Measurements from ENCODE around the gene DLGAP4.

Gene DLGAP4

GRCh38 chr20:36359668-36360406 is 53.7 kb downstream of the DLGAP4 start:
- H2AFZ ChIP-seq (ENCODE audit: low read depth, low read length): no peak overlapping the region
- no peak overlapping the region for H3K4ac ChIP-seq (ENCODE audit: low read depth in 1 of 2, low read length in 2 of 2)
- H3K9ac ChIP-seq (ENCODE audit: low read length): no peak overlapping the region
- no peak overlapping the region for H3K4me2 ChIP-seq (ENCODE audit: low read length, poor library complexity, severe bottlenecking)
- DNase-seq: no peak
- H3K4me1 ChIP-seq (ENCODE audit: control insufficient read depth, insufficient read depth, low read depth, low read length): no peaks in the 10 kb centered on the region
- WGBS: 85% methylated on average over 8 of the region's 11 CpGs
- no peak overlapping the region for H2AK5ac ChIP-seq (ENCODE audit: low read length, severe bottlenecking)
- H2BK5ac ChIP-seq (ENCODE audit: low read depth, low read length, poor library complexity, severe bottlenecking): no peak overlapping the region
- no peak overlapping the region for H2BK120ac ChIP-seq (ENCODE audit: low read depth, low read length)
- H2BK15ac ChIP-seq (ENCODE audit: low read depth, poor library complexity, severe bottlenecking): no peak overlapping the region
- no peak overlapping the region for H2BK12ac ChIP-seq (ENCODE audit: low read length in 2 of 2)
- H3K79me1 ChIP-seq (replicated peaks; ENCODE audit: low read length, poor library complexity, severe bottlenecking): no peaks in the 10 kb centered on the region
- no peak overlapping the region for H3K27ac ChIP-seq (ENCODE audit: low read length, poor library complexity, severe bottlenecking)
- no peak overlapping the region for H3K18ac ChIP-seq (ENCODE audit: low read depth in 1 of 2, low read length in 2 of 2)
- peaks cover 40 to 74% of the 10 kb centered on the region in 2 experiments for H3K27me3 ChIP-seq (ENCODE audit: control insufficient read depth in 1 of 2, insufficient read depth in 1 of 2, low read length in 2 of 2)
- no peak overlapping the region for H3K4me3 ChIP-seq (ENCODE audit: insufficient read depth in 1 of 2, low read depth in 1 of 2, low read length in 2 of 2)
- no peak overlapping the region for H3K14ac ChIP-seq (ENCODE audit: low read length in 2 of 2)
- no peak overlapping the region for H3K23ac ChIP-seq (ENCODE audit: low read length in 2 of 2)
- H3K36me3 ChIP-seq (ENCODE audit: control insufficient read depth in 1 of 2, insufficient read depth in 2 of 2, low read depth in 1 of 2, low read length in 2 of 2): no peaks in the 10 kb centered on the region
- H4K91ac ChIP-seq (ENCODE audit: low read length): no peak overlapping the region
- H3K9me3 ChIP-seq (ENCODE audit: control insufficient read depth, low read length): no peaks in the 10 kb centered on the region
- no peak overlapping the region for H4K8ac ChIP-seq (ENCODE audit: low read length)

- H3K23ac ChIP-seq (ENCODE audit: low read length in 2 of 2): no peak overlapping the region
- no peak overlapping the region for H2BK12ac ChIP-seq (ENCODE audit: low read length in 2 of 2)
- no peak overlapping the region for H3K18ac ChIP-seq (ENCODE audit: low read depth in 1 of 2, low read length in 2 of 2)
- H2BK5ac ChIP-seq (ENCODE audit: low read depth, low read length, poor library complexity, severe bottlenecking): no peak overlapping the region
- H3K79me1 ChIP-seq (replicated peaks; ENCODE audit: low read length, poor library complexity, severe bottlenecking): no peaks in the 10 kb centered on the region
- no peak overlapping the region for H3K14ac ChIP-seq (ENCODE audit: low read length in 2 of 2)
- H3K9me3 ChIP-seq (ENCODE audit: control insufficient read depth, low read length): no peaks in the 10 kb centered on the region
- H2BK15ac ChIP-seq (ENCODE audit: low read depth, poor library complexity, severe bottlenecking): no peak overlapping the region
- no peak overlapping the region for H3K27ac ChIP-seq (ENCODE audit: low read length, poor library complexity, severe bottlenecking)
- no peak overlapping the region for H2AFZ ChIP-seq (ENCODE audit: low read depth, low read length)
- H4K8ac ChIP-seq (ENCODE audit: low read length): no peak overlapping the region
- DNase-seq: no peak
- peaks cover 40 to 74% of the 10 kb centered on the region in 2 experiments for H3K27me3 ChIP-seq (ENCODE audit: control insufficient read depth in 1 of 2, insufficient read depth in 1 of 2, low read length in 2 of 2)
- no peak overlapping the region for H2BK120ac ChIP-seq (ENCODE audit: low read depth, low read length)
- H3K4ac ChIP-seq (ENCODE audit: low read depth in 1 of 2, low read length in 2 of 2): no peak overlapping the region
- H4K91ac ChIP-seq (ENCODE audit: low read length): no peak overlapping the region
- no peak overlapping the region for H3K4me2 ChIP-seq (ENCODE audit: low read length, poor library complexity, severe bottlenecking)
- H3K36me3 ChIP-seq (ENCODE audit: control insufficient read depth in 1 of 2, insufficient read depth in 2 of 2, low read depth in 1 of 2, low read length in 2 of 2): no peaks in the 10 kb centered on the region
- H3K4me3 ChIP-seq (ENCODE audit: insufficient read depth in 1 of 2, low read depth in 1 of 2, low read length in 2 of 2): no peak overlapping the region
- 84% methylated on average over 10 of the region's 10 CpGs for WGBS
- no peak overlapping the region for H2AK5ac ChIP-seq (ENCODE audit: low read length, severe bottlenecking)
- no peak overlapping the region for H3K9ac ChIP-seq (ENCODE audit: low read length)
- H3K4me1 ChIP-seq (ENCODE audit: control insufficient read depth, insufficient read depth, low read depth, low read length): no peaks in the 10 kb centered on the region
Measured at GRCh38 chr20:36360429-36360828, 54.3 kb downstream of the DLGAP4 start.

- Histone ChIP-seq H3K23ac (ENCODE audit: low read length in 2 of 2) (no peak overlapping the region), H2AK5ac (ENCODE audit: low read length, severe bottlenecking) (no peak overlapping the region), H2AFZ (ENCODE audit: low read depth, low read length) (no peak overlapping the region), H2BK15ac (ENCODE audit: low read depth, poor library complexity, severe bottlenecking) (no peak overlapping the region), H3K9me3 (ENCODE audit: control insufficient read depth, low read length) (no peaks in the 10 kb centered on the region), H4K91ac (ENCODE audit: low read length) (no peak overlapping the region), H3K4me3 (ENCODE audit: insufficient read depth in 1 of 2, low read depth in 1 of 2, low read length in 2 of 2) (no peak overlapping the region), H3K18ac (ENCODE audit: low read depth in 1 of 2, low read length in 2 of 2) (no peak overlapping the region), H2BK120ac (ENCODE audit: low read depth, low read length) (no peak overlapping the region), H4K8ac (ENCODE audit: low read length) (no peak overlapping the region), H3K9ac (ENCODE audit: low read length) (no peak overlapping the region), H3K79me1 (replicated peaks; ENCODE audit: low read length, poor library complexity, severe bottlenecking) (no peaks in the 10 kb centered on the region), H3K14ac (ENCODE audit: low read length in 2 of 2) (no peak overlapping the region), H3K4me1 (ENCODE audit: control insufficient read depth, insufficient read depth, low read depth, low read length) (no peaks in the 10 kb centered on the region), H3K27ac (ENCODE audit: low read length, poor library complexity, severe bottlenecking) (no peak overlapping the region), H2BK12ac (ENCODE audit: low read length in 2 of 2) (no peak overlapping the region), H3K27me3 (ENCODE audit: control insufficient read depth in 1 of 2, insufficient read depth in 1 of 2, low read length in 2 of 2) (peaks cover 36 to 77% of the 10 kb centered on the region in 2 experiments), H3K36me3 (ENCODE audit: control insufficient read depth in 1 of 2, insufficient read depth in 2 of 2, low read depth in 1 of 2, low read length in 2 of 2) (no peaks in the 10 kb centered on the region), H2BK5ac (ENCODE audit: low read depth, low read length, poor library complexity, severe bottlenecking) (no peak overlapping the region), H3K4ac (ENCODE audit: low read depth in 1 of 2, low read length in 2 of 2) (no peak overlapping the region), H3K4me2 (ENCODE audit: low read length, poor library complexity, severe bottlenecking) (no peak overlapping the region)
- 82% methylated on average over 9 of the region's 9 CpGs for WGBS
- no peak for DNase-seq
Measured at GRCh38 chr20:36361406-36361805, 55.3 kb downstream of the DLGAP4 start.

- no peaks in the 10 kb centered on the region for H3K79me1 ChIP-seq (replicated peaks; ENCODE audit: low read length, poor library complexity, severe bottlenecking)
- no peak overlapping the region for H3K9ac ChIP-seq (ENCODE audit: low read length)
- no peak overlapping the region for H2AK5ac ChIP-seq (ENCODE audit: low read length, severe bottlenecking)
- H2BK5ac ChIP-seq (ENCODE audit: low read depth, low read length, poor library complexity, severe bottlenecking): no peak overlapping the region
- no peak overlapping the region for H3K4me2 ChIP-seq (ENCODE audit: low read length, poor library complexity, severe bottlenecking)
- peaks cover 38 to 79% of the 10 kb centered on the region in 2 experiments for H3K27me3 ChIP-seq (ENCODE audit: control insufficient read depth in 1 of 2, insufficient read depth in 1 of 2, low read length in 2 of 2)
- no peak overlapping the region for H2AFZ ChIP-seq (ENCODE audit: low read depth, low read length)
- H3K36me3 ChIP-seq (ENCODE audit: control insufficient read depth in 1 of 2, insufficient read depth in 2 of 2, low read depth in 1 of 2, low read length in 2 of 2): no peaks in the 10 kb centered on the region
- no peak overlapping the region for H3K18ac ChIP-seq (ENCODE audit: low read depth in 1 of 2, low read length in 2 of 2)
- H2BK12ac ChIP-seq (ENCODE audit: low read length in 2 of 2): no peak overlapping the region
- H2BK15ac ChIP-seq (ENCODE audit: low read depth, poor library complexity, severe bottlenecking): no peak overlapping the region
- no peak overlapping the region for H3K27ac ChIP-seq (ENCODE audit: low read length, poor library complexity, severe bottlenecking)
- H3K4me3 ChIP-seq (ENCODE audit: insufficient read depth in 1 of 2, low read depth in 1 of 2, low read length in 2 of 2): no peak overlapping the region
- no peak overlapping the region for H3K14ac ChIP-seq (ENCODE audit: low read length in 2 of 2)
- H3K9me3 ChIP-seq (ENCODE audit: control insufficient read depth, low read length): no peaks in the 10 kb centered on the region
- no peak overlapping the region for H4K8ac ChIP-seq (ENCODE audit: low read length)
- no peak for DNase-seq
- H2BK120ac ChIP-seq (ENCODE audit: low read depth, low read length): no peak overlapping the region
- H3K23ac ChIP-seq (ENCODE audit: low read length in 2 of 2): no peak overlapping the region
- WGBS: 79% methylated on average over 3 of the region's 3 CpGs
- H3K4me1 ChIP-seq (ENCODE audit: control insufficient read depth, insufficient read depth, low read depth, low read length): no peaks in the 10 kb centered on the region
- no peak overlapping the region for H3K4ac ChIP-seq (ENCODE audit: low read depth in 1 of 2, low read length in 2 of 2)
- H4K91ac ChIP-seq (ENCODE audit: low read length): no peak overlapping the region
Measured at GRCh38 chr20:36362261-36362660, 56.1 kb downstream of the DLGAP4 start.
